Activated CD8-positive, alpha-beta memory T cell treated with anti-CD3 and anti-CD28 coated beads for 48 hours (primary cell): ENCODE results near the gene ZNRD2.

ENCODE experiments used
- DNase-seq, 3 experiments: peaks; one replicate each; pipeline ENCODE4 v3.0.0-alpha.2; 2020; ENCODE audit warnings: low read depth in 2 of 3, low spot score in 2 of 3

The ZNRD2 gene

DNA sequence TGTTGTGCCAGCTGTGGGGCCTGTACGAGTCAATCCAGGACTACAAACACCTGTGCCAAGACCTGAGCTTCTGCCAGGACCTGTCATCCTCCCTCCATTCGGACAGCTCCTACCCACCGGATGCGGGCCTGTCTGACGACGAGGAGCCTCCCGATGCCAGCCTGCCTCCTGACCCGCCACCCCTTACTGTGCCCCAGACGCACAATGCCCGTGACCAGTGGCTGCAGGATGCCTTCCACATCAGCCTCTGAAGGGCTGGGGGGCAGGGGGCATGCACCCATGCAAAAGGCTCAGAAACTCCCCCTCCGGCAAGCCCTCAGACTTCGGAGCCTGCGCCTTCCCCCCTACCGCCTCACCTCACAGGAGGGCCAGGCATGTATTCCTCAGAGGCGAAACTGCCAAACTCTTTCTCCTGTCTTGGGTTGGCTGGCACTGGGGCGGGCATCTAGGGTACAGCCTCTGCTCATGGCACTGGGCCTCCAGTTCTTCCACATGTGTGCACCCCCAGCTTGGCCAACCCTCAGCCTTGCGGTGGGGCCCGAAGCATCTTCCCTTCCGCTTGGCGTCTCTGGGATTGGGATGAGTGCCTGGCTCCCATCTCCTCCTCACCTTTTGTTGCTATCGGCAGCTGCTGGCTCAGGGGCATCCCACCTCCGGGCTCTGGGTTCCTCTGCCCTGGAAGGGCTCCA lies 3.3 kb downstream of the ZNRD2 start:
- no peak for DNase-seq

DNA sequence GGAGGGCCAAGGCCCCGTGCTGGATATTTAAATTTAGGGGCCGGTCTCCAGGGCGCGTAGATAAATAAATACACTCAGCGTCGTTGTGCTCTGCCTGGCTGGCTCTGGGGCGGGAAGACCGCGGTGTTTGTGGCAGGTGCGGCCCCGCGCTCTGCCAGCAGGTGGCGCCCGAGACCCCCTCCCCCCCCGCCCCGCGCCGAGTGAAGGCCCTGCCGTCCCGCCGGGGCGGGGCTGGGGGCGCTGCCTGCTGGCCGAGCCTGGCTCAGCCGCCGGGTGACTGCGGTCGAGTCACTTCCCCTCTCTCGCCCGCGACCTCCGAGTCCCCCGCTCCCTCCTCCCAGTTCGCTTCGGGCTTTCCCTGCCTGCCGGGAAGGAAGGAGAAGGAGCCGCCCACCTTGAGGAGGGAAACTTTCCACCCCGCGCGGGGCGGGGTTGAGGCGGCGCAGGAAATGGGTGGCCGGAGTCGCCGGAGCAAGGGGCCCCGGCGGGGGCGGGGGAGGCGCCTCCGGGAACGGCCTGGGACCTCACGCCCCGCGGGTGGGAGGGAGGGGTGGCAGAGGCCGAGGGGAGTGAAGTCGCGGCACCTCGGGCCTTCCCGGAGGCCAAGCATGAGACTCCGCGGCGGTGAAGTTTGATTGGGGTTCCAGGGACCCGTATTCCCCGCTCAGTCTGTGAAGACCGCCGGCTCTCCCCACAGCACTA lies 4.0 kb downstream of the ZNRD2 start:
- peak; percentile 79 to 96 (median 84) for DNase-seq

DNA sequence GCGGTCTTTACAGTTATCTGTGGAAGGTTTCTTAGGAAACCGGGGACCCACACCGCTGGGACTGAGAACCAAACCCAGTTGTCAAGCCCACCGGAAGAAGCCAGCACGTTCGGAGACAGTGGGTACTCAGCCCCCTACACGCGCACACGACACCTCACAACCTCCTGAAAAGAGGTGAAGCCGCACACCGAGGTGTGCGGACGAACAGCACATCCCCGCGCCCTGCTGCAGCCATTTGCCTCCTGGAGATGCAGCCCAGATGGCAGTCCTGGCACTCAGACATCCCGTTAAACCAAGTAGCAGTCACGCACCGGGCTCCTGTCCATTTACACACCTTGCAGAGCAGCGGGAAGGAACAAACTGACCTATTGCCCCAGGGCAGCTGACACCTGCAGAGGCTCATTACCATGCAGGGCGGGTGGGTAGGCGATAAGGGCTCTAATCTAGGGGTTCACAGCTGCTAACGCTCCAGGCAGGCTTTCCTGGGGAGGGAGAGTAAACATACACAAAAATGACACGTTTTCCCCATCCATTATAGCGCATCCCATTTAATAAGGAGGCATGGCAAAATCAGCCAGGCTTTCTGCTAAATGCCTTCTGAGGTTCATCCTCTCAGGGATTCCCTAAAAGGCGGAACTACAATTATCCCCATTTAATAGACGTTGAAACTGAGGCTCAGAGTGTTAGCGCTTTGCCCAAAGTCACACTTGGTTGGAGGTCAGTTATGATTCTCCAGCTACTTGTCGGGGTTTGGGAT lies 4.7 kb downstream of the ZNRD2 start:
- DNase-seq: no peak

DNA sequence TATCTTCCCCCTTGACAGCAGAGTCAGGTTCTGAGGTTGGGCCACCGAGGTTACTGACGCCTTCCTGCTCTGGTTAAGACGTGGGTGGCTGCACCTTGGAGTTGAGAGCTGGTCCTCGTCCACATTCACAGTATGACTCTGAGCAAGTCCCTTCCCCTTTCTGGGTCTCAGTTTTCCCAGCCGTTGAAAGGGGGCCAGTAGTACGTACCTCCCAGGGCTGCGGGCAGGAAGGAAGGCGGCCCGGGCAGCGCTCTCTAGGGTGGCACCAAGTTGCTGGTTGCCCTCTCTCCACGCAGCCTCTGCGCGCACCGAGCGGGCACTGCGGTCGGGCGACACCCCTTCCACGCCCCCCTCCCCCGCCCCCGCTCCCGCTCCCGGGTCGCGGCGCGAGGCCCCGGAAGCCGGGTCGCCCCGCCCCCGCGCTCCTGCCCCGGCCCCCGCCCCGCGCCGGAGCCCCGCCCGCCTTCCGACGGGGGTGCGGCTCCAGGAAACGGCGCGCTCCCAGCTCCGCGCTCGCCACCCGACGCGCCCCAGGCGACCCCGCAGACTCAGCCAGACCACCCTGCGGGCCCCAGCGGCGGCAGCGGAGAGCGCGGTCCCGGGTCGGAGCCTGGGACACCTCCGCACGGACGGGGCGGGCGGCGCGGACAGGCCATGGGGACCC lies 5.4 kb downstream of the ZNRD2 start, which contains the start of gene EHBP1L1:
EHBP1L1 (plus strand) TSS at position 486 of the 664 bp plus-strand sequence. CDS start 250 bp downstream, outside the sequence.
- DNase-seq: peak in 1 of 3 experiments; percentile 66

DNA sequence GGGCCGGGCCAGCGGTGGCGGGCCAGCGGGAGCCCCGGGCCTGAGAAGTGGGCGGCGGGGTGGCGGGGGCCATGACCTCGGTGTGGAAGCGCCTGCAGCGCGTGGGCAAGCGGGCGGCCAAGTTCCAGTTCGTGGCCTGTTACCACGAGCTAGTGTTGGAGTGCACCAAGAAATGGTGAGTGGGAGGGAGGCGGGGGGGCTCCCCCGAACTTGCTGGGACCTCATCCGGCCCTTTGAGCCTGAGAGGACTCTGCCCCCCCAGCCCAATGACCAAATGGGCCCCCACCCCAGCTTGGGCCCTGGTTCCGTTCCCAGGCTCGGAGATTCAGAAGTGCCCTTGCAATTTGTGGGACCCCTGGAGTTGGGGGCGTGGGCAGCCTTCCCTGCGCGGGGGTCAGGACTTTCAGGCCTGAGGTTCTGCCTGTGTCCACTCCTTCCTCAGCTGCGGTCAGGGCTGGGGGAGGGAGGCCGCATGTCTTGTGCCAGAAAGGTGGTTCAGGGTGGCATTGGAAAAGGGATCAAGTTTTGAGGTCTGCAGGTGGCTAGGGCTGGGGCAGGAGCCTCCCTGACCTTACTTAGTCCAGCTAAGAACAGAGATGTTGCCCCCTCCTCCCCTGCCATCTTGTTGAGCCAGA lies 6.1 kb downstream of the ZNRD2 start:
- DNase-seq: no peak

DNA sequence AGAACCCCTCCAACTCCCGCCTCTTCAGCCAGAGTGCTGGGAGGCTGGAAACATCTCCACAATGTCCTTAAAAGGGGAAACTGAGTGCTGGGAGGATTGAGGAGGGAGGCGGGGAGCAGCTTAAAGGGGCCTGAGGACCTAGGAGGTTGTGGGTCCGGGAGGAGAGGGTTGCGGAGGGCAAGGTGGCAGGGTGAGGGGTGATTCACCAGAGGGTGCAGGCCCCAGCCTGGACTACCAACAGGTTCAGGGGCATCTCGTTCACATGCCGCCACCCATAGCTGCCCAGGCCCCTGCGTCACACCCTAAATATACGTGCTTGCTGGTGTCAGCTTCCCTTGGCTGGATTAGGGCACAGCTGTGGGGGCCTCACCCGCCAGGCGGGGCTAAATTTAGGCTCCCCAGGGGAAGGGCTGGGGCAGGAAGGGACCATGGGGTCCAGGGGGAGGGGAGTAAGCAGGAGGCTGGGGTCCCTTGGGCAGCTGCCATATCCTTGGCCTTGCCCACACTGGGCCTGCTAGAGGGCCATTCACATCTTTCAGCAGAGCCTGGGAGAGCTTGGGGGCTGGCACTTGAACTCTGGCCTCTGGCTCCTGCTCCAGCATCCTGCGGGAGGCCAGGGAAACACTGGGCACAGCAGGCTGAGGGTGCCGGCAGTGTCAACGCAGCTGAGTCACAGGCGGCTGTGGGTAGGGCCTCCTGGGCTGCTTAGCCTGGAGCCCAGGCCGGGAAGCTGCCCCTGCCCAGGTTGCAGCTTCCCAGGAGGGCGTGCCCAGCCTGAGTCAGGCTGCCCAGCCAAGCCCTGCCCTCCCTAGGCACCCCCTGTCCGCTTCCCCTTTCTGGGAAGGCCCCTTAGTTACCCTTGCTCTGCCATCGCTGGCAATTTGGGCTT lies 6.8 kb downstream of the ZNRD2 start:
- no peak for DNase-seq

DNA sequence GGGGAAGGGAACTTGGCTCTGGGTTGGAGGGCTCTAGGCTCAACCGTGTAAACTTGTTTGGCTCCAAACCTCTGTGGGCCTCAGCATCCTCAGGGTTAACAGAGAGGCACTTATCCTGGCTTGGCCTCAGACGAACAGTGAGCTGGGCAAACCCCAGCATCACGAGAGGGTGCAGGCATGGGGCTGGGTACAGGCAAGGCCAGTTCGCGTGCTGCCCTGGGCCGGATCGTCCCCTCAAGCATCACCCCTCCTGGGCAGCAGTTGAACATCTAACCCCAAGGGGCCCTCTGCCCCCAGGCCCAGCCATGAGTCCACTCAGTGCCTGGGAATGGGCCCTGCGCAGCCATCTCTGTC lies 7.5 kb downstream of the ZNRD2 start:
- no peak for DNase-seq

DNA sequence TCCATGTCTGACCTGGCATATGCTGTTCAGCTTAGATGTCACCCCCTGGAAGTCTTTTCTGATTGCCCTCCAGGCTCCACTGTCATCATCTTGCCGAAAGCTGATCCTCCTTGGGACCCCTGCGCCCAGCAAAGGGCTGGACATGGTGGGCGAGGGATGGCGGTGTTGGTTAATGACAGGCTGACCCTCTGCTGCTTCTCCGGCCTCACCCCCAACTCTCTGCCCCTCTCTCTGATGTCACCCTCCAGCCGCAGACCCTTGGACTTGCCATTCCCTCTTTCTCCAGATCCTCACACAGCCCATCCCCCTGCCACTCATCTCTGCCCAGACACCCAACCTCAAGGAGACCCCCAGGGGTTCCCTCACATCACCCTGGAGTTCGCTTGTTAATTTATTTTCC lies 7.9 kb downstream of the ZNRD2 start:
- DNase-seq: no peak

DNA sequence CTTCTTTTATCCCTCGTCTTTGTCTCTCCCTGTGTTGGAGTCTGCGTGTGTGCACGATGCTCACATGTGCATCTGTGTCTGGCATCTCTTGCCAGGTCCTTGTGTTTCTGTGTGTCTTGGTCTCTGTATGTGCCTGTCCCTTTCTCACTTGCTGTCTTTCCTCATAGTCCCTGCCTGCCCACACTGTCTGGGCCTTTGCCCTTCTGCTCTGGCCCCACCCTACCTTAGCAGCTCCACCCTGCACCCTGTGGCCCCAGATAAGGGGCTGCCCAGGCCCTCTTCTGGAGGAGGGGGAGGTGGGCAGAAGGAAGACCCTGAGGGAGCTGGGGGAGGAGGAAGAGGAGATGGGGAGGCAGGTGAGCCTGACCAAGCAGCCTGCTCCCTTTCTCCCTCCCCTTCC lies 8.4 kb downstream of the ZNRD2 start:
- no peak for DNase-seq

DNA sequence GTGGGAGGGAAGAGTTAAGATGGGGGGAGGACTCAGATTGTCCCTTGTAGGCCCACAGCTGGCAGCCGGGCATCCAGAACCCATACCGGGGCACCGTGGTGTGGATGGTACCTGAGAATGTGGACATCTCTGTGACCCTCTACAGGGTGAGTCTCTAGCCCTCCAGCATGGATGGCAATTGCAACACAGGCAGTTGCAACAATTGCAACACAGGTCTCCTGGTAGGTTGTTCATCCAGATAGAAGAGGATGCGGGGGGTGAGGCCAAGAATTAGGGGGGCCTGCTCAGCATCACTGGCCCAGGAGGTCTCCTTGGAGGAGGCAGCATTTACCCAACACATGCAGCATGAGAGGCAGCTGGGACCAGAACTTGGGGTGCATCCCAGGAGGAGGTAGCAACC lies 9.0 kb downstream of the ZNRD2 start:
- no peak for DNase-seq

DNA sequence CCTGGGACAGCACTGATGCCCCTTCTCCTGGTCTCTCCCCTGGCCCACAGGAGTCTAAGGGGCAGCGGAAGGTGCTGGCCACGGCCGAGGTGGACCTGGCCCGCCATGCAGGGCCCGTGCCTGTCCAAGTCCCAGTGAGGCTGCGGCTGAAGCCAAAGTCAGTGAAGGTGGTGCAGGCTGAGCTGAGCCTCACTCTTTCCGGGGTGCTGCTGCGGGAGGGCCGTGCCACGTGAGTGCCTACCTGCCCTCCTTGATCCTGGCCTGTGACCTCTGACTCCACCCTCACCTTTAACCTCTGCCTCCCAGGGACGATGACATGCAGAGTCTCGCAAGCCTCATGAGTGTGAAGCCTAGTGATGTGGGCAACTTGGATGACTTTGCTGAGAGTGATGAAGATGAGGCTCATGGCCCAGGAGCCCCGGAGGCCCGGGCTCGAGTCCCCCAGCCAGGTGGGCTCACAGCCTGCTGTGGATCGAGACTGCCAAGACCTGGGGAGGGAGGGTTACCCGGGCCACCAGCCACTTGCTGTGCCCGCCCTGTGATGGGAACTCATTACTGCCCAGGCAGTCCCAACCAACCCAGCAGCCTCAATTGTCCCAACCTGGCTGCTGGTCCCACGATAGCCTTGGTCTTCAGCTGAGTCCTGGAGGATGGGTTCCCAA lies 9.9 kb downstream of the ZNRD2 start:
- DNase-seq: no peak

DNA sequence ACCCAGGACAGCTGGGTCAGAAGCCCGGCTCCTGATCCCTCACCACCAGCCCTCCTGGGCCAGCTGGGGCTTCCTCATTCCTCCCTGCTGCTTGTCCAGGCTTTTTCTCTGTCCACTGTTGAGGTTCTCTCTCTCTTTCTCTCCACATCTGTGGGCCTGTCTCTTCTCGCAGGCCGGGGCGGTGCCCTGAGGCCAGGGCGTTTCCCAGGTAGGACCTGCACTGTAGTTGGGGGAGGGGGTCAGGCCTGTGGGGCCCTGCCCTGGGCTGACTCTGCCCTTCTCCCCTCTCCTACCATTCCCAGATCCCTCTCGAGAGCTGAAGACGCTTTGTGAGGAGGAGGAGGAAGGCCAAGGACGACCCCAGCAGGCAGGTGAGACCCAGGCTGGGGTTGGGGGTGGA lies 10.5 kb downstream of the ZNRD2 start:
- DNase-seq: no peak

DNA sequence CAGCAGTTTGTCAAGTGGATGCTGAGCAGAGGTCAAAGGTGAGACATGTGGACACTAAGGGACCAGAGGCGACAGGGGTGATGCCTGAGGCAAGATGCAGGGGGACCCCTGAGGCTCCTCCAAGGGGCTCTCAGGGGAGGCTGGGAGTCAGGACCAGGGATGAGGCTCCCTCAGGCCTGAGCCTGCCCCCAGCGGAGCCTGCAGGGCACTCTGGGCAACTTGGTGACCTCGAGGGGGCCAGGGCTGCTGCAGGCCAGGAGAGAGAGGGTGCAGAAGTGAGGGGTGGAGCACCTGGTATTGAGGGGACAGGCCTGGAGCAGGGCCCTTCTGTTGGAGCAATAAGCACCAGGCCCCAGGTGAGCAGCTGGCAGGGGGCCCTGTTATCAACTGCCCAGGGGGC lies 11.7 kb downstream of the ZNRD2 start:
- DNase-seq: no peak

DNA sequence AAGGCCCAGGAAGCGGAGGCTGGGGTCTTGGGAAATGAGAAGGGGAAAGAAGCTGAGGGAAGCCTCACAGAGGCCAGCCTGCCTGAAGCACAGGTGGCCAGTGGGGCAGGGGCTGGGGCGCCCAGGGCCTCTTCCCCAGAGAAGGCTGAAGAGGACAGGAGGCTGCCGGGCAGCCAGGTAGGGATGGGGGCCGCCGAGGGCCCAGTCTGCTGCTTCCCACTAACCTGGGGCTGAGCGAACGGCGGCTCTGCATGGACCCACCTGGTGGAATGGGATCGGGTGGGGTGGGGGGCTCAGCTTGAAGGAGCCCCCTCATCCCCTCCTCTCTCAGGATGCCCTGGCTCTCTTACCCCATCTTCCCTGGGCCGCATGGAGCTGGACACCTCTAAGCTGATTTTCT lies 13.3 kb downstream of the ZNRD2 start:
- DNase-seq: no peak

DNA sequence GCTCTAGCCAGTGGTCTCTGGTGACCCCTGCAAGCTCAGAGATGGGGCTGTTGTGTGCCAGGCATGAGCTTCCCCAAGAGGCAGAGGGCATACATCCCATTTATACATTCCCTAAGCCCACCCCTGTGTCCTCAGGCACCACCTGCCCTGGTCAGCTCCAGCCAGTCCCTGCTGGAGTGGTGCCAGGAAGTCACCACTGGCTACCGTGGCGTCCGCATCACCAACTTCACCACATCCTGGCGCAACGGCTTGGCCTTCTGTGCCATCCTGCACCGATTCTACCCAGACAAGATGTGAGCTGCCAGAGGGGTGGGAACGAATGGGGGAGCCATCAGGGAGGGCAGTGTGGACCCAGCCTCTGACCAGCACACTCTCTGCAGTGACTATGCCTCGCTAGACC lies 13.8 kb downstream of the ZNRD2 start:
- no peak for DNase-seq

DNA sequence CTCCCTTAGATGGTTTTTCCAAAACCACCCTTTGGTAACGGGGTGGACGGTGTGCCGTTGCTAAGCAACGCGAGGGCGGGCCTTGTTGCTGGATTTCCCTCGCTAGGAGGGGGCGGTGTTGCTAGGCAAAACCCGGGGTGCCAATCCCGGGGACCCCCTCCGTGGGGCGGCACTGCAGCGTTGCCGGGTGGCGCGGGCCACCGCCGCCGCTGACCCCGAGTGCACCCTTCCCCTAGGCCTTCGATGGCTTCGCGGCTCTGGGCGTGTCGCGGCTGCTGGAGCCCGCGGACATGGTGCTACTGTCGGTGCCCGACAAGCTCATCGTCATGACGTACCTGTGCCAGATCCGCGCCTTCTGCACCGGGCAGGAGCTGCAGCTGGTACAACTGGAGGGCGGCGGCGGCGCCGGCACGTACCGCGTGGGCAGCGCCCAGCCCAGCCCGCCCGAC lies 14.5 kb downstream of the ZNRD2 start:
- no peak for DNase-seq

DNA sequence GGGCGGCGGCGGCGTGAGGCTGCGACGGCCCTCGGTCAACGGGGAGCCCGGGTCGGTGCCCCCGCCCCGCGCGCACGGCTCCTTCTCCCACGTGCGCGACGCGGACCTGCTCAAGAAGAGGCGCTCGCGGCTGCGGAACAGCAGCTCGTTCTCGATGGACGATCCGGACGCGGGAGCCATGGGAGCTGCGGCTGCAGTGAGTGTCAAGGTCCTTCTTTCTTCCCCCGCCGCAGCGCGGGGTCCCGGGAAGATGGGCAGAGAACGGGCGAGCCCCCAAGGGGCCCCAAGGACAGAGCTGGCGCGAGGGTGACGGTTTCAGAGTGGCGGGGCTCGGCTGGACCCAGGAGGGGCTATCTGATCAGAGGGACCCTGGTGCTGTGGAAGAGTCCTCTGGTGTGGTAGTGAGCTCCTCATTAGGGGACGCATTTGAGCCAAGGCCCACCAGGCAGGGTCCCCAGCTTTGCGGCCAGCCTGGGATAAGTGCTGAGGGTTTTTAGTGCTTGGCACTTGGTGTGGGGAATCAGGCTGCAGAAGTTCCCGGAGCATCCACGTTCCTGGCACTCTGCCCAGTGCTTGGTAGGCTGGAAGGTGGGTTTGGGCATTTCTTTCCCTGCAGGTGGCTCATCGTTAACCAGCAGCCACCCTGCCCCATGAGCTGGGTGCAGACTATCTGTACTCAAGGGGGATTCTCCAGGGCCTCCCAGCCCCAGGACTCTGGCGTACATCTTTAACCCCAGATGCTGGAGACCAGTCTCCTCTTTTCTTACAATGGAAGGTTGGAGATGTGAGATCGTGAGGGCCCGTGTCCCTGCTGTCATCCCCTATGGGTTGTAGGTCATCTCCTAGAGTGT lies 15.3 kb downstream of the ZNRD2 start:
- DNase-seq: no peak

DNA sequence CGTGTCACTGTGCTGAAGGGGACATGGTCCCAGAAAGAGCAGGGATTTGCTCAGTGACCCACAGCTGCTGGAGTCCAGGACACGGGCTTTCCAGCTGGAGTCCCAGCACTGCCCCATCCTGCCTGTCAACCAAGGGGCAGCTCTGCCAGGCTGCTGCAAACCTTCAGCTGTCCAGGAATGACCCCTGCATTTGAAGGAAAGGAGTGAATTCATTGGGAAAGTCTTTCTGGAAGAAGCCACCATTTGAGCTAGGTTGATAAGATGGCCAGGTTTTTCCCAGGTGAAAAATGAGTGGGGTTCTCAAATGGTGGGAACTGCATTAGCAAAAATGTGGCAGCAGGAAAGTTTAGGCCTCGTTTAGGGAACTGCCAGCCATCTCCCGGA lies 16.0 kb downstream of the ZNRD2 start:
- no peak for DNase-seq

DNA sequence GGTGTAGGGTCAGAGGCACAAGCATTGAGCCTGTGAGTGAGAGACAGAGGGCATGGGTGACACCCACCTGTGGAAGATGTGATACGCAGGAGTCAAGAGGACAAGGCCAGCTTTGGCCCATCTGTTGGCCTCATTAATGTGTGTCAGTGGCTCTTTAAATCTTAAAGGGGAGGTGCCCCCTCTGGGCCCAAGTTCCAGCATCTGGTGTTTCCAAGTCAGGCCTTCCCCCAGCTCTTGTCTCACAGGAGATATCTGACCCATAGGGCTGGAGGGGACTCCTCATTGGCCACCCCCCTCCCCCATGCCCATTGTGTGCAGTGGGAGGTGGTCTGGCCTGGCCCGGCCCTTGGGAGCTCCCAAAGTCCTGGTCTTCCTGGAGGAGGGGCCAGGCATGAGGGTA lies 16.4 kb downstream of the ZNRD2 start:
- DNase-seq: no peak
